HG03565 (cell line): ENCODE data around the gene IFT122.
"Not testable (repeated sequence)": the region's sequence is repeated elsewhere in the genome, so short reads cannot be mapped to it uniquely, and the experiment has no call there.

Experiments used
- ATAC-seq: cut with Tn5 transposase; IDR thresholded peaks from one replicate; pipeline ENCODE4 v1.9.1; 2021; ENCODE audit warnings: mild to moderate bottlenecking, moderate library complexity; ENCODE audit not compliant: unreplicated experiment

Gene IFT122

GRCh38 chr3:129515108-129515820 is 75.2 kb downstream of the IFT122 start:
- ATAC-seq: not testable (repeated sequence)

DNA sequence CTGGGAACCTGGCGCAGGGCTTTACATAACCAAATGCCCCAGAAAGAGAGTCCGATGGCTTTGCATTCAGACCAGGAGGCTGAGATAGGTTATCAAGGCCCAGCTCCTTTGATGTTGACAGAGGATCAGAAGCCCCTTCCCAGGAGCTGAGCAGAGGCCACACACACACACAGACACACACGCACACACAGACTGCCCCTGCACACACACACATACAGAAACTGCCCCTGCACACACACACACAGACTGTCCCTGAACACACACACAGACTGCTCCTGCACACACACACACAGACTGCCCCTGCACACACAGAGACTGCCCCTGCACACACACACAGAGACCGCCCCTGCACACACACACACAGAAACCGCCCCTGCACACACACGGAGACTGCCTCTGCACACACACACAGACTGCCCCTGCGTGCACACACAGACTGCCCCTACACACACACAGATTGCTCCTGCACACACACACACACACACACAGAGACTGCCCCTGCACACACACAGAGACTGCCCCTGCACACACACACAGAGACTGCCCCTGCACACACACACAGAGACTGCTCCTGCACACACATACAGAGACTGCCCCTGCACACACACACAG is 75.9 kb downstream of the IFT122 start:
- not testable (repeated sequence) for ATAC-seq

DNA sequence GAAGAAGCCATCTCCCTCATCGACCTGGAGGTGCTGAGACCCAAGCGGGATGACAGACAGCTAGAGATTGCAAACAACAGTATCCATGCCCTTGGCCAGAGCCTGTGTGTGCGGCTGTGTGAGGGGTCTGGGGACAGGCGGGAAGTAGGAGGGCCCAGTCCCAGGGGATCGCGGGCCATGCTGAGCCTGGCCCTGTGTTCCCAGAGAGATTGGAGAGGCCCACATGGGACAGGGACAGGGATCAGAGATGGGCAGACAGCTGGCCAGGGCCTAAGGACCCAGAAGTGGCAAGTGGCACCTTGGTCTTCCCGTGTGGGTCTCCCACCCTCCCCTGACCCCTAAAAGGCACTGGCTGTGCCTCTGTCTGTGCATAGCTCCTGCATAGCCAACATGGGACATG is 77.5 kb downstream of the IFT122 start:
- no peak for ATAC-seq

DNA sequence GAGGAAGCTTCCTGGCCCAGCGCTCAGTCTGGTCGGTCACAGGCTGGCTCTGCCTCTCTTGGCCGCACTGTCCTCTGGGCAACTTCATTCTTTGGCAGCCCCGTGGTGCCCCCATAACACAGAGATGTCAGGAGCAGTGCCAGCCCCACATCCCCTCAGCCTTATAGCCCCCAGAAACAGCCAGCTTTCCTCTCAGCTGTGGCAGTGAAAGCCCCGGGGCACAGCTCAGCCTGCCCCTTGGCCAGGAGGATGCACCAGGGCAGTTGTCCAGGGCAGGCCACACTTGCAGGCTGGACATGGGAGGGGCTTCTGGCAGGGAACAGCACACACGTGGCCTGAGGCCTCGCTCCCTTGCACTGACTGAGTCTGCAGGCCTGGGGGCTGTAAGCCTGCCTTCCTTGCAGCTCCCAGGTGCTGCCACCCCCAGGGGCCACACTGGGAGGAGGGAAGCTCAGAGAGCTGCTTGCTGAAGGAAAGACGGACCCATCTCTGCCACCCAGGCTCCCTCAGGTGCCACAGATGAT is 78.1 kb downstream of the IFT122 start:
- ATAC-seq: no peak

GRCh38 chr3:129518581-129518980 is 78.6 kb downstream of the IFT122 start:
- no peak for ATAC-seq

- ATAC-seq: no peak
These were observed 79.4 kb downstream of the IFT122 start for GRCh38 chr3:129519449-129519848.

DNA sequence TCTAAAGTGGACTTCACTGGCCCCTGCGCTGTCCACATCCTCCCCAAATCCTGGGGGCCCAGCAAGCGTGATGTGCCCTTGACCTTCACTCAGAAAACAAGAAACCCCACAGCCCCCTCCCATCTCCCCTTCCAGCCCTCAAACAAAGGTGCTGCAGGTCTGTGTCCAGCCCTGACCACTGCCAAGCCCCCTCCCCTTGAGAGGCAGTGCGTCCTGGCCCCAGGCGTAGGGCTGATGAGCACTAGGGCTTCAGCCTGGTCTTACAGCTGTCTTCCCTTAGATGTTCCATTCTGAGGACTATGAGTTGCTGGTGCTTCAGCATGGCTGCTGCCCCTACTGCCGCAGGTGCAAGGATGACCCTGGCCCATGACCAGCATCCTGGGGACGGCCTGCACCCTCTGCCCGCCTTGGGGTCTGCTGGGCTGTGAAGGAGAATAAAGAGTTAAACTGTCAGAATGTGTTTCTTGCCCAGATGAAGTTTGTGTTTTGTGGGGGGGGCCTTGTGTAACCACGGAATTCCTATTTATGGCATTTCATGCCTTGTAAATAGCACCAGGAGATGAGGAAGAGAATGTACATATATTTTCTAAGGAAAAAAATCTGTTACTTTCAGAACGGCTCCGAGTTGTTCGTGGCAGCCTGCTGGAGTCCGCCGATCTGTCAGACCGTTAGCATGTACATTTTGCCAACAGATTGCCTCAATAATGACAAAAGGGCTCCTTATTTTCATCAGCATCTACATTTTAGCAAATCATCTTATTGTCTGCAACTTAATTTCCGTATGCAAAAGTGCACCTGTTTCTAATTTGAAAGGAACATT is 80.1 kb downstream of the IFT122 start:
- no peak for ATAC-seq

DNA sequence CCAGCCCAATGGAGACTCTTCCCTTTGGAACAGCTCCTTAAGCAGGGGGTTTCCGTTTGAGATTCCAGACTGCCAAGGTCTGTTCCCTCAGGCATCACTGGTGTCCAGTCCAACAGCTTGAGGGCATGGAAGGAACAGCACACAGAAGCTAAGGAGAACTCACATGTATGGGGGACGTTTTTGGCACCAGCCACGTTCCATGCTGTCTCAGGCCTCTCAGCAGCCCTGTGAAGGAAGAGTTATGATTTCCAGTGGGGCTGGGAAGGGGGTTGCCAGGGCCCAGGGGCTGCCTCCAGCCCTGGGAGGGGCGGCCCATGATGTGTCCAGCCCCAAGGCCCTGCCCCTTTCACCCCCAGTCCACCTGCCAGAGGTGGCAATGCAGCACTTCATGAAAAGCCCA is 80.9 kb downstream of the IFT122 start:
- ATAC-seq: no peak

DNA sequence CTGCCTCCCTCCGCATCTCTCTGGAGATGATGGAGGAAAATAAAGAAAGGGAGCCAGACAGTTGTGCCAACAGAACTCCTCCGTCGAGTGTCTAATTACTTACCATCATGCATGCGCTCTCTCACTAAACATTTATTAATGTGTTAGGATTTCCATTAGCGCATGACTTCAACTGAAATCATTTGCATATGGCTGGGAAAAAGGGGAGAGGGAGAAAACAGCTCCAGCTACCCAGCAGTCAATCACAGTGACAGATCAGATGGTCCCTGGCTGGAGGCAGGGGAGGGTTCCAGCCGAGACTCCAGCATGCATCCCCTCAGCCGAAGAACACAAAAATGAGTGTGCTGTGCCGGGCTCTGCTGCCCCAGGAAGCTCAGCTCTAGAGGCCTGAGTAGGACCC is 81.6 kb downstream of the IFT122 start:
- no peak for ATAC-seq

GRCh38 chr3:129522953-129523352 is 82.9 kb downstream of the IFT122 start:
- ATAC-seq: no peak

- no peak for ATAC-seq
These were observed 84.1 kb downstream of the IFT122 start for GRCh38 chr3:129524081-129524480.

DNA sequence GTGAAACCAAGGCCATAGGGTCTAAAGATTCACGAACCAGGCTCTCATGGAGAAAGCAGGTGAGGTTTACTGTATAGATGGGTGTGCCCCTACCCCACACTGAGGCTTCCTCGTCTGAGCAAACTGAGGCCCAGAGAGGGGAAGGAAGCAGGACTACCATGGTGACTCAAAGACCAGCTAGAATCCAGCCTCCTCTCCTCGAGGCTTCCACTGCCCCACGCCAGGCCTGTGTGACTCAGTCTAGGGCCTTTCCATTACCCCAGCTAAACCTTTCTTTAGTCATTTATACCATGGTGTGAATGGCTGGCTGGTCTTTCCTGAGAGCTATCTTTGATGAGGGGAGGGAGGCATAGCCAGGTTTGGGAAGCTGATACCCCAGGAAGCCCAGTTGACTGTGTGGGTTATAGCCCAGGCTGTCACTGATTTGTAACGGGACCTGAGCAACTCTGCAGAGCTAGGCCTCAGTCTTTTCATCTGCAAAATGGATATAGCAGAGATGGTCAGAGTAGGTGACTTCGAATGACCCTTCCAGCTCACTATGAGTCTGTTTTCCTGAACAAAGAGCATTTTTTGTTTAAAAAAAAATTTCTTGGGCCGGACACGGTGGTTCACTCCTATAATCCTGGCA is 85.4 kb downstream of the IFT122 start:
- ATAC-seq: no peak

DNA sequence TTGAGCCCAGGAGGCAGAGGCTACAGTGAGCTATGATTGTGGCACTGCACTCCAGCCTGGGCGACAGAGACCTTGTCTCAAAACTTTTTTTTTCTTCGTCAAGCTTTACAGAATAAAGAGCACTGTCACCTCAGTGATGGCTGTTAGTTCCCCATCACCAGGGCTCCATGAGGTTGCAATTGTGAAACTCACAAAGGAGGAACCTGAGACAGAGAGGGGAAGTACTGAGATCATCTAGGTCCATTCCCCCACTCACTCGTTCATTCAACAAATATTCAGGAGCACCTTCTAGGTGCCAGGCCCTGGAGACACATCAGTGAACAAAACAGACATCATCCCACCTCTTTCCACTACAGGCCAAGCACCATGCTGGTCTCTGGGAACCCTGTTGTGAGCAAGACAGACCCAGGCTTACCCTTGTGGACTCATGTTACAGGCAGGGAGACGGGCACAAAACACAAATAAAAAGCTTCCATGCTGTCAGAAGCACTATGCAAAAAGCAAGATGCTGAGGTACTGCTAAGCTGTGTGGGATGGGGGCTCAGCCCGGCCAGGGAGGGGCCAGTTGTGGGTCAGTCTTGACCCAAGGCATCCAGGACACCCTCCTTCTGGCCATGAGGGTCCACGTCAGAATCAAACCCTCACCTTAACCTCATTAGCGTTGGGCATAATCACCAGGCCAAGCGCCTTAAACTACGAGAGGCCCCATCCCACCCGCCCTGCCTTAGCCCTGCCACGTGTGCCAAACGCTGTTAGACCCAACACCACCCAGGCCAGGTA is 86.3 kb downstream of the IFT122 start:
- peak; percentile 87 for ATAC-seq

DNA sequence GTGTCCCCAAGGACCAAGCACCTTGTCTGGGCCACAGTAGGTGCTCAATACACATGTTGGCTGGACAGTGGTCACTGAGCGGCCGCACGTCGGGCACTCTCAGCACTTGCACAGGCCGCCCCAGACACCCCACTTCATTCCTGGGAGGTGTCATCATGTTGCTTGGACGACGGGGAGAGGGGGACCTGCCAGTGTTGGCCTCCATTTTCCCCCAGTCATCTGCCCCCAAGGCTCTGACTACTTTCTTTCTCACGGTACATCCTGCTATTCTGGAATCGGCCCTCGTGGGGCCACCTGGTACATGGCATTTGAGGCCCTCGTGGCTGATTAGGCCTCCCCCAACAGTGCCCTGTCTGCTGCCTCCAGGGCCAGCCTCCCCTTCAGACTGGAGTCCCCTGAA is 87.2 kb downstream of the IFT122 start:
- ATAC-seq: no peak

DNA sequence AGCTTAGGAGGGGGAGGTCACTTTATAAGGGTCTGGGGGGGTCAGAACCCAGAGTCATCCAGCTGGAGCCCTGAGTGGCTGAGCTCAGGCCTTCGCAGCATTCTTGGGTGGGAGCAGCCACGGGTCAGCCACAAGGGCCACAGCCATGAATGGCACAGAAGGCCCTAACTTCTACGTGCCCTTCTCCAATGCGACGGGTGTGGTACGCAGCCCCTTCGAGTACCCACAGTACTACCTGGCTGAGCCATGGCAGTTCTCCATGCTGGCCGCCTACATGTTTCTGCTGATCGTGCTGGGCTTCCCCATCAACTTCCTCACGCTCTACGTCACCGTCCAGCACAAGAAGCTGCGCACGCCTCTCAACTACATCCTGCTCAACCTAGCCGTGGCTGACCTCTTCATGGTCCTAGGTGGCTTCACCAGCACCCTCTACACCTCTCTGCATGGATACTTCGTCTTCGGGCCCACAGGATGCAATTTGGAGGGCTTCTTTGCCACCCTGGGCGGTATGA is 88.6 kb downstream of the IFT122 start, which contains the start of gene RHO:
TSS of gene RHO (plus strand) at position 51 of the 512 bp plus-strand sequence. CDS start at position 146, 95 bp downstream.
- ATAC-seq: no peak

GRCh38 chr3:129529436-129530210 is 89.6 kb downstream of the IFT122 start:
- no peak for ATAC-seq

GRCh38 chr3:129530251-129530791 is 90.3 kb downstream of the IFT122 start:
- ATAC-seq: no peak

- no peak for ATAC-seq
These were observed 90.8 kb downstream of the IFT122 start for GRCh38 chr3:129530821-129531220.

DNA sequence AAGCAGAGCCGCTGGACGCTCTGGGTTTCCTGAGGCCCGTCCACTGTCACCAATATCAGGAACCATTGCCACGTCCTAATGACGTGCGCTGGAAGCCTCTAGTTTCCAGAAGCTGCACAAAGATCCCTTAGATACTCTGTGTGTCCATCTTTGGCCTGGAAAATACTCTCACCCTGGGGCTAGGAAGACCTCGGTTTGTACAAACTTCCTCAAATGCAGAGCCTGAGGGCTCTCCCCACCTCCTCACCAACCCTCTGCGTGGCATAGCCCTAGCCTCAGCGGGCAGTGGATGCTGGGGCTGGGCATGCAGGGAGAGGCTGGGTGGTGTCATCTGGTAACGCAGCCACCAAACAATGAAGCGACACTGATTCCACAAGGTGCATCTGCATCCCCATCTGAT is 91.7 kb downstream of the IFT122 start:
- ATAC-seq: no peak
